ENCODE measurements around the gene NACAD.
"Not testable (repeated sequence)": the region's sequence is repeated elsewhere in the genome, so short reads cannot be mapped to it uniquely, and the experiment has no call there.

NACAD gene

DNA sequence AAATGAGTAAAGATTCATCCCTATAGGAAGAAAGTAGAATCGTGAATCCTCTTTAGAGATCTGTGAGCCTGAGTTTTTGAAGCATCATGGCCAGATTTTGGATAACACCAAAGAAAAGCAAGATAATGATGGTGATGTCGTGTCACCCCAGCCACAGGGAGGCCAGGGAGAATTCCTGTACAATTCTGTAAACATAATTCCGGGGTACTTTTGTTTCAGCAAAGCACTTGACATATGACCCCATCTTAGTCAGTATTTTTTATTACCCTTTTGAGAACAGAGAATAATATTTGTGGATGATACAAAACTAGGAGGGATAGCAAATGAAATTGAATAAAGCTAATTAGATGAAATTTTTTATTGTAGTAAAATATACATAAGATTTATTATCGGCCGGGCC, 33.8 kb downstream of the NACAD start:
- DNase-seq (ENCODE audit: low read depth): no peak

DNA sequence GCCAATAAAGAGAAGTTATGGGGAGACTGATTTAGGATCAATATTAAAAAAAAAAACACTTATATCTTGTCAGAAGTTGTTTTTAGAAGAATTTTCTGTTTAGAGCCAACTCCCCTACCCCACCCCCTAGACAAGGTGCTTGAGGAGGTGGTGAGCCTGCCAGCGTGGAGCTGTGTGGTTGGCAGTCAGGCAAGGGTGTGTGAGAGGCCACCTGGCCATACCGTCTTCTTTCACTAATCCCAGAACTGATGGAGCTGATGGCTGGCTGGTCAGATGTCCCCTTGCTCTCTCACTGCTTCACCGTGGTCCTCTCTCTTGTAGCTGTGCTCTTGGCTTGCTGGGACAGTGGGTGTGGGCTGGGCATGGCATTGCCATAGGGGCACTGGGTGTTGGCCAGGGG, 34.3 kb downstream of the NACAD start:
- no peak for DNase-seq (ENCODE audit: low read depth)

DNA sequence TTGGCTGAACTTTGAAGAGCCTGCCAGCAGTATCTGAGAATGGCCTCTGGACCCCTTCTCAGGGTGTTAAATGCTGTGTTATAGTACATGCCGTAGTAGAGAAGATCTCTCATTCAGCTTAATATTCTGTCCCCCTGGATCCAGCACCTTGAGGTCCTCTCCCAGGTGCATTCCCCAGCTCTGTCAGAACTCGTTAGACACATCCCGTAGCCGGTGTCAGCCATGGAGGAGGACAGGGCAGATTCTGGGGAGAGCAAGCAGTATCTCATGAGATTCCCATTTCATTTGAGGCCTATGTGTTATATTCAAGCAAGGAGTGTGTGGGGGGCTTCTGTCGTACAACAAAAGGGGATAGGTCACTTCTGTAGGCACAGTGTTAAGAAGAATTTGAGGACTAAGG, 34.8 kb downstream of the NACAD start:
- no peak for DNase-seq (ENCODE audit: low read depth)

DNA sequence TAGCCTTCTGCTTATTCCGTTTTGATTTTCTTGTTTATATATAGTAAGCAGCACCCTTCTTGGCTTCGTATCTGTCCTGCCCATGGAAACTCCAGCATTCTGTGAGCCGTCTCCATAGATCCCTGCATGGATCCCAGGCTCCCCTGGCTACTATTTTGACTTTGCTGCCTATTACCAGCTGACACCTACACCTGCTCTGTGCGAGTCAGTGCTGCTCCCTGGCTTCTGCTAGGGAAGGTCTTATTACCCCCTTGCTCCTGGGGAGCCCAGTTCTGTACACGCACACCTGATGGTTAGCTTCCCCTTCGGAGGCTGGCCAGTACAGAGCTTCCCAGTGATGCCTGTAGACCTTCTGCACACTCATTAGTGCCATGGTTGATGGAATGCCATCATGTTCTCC, 35.4 kb downstream of the NACAD start:
- DNase-seq (ENCODE audit: low read depth): no peak

DNA sequence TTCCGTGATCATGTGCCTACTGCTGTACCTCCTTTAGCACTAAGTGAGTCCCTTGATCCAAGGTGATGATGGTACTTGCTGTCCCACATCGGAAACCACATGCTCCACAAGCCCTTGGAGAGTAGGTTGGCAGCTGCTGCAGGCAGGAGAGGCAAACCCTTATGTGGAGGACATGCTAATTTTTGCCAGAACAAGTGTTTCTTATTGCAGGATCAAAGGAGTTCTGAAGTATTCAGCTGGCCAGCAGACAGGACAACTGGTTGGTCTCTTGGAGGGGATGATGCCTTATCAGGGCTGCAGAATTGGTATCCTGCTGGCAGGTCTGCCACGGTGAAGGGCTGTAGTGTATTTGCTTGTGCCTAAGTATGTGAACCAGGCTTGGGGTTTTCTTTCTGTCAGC, 36.8 kb downstream of the NACAD start:
- DNase-seq (ENCODE audit: low read depth): no peak

- no peak for DNase-seq (ENCODE audit: low read depth)
Observed at GRCh38 chr7:45050198-45050597, 38.6 kb downstream of the NACAD start.

- DNase-seq (ENCODE audit: low read depth): no peak
Observed at GRCh38 chr7:45048748-45049147, 40.0 kb downstream of the NACAD start.

DNA sequence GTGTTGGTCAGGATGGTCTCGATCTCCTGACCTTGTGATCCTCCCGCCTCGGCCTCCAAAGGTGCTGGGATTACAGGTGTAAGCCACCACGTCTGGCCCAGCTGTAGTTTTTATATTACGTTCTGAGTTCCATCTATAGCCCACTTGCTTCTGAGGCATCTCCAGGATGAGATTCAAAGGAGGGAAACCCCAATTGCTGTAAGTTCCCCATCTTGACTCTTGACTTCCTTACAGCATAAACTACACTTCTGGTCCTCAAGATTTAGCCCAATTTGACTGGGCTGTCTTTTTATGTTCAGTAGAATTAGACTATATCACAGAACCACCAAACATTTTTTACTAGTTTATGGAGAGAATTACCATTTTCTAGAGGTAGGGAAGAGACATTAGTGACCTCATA, 44.4 kb downstream of the NACAD start:
- DNase-seq (ENCODE audit: low read depth): no peak

- no peak for DNase-seq (ENCODE audit: low read depth)
Observed at GRCh38 chr7:45039106-45039505, 49.7 kb downstream of the NACAD start.

GRCh38 chr7:45037876-45038275, 50.9 kb downstream of the NACAD start:
- DNase-seq (ENCODE audit: low read depth): no peak

DNA sequence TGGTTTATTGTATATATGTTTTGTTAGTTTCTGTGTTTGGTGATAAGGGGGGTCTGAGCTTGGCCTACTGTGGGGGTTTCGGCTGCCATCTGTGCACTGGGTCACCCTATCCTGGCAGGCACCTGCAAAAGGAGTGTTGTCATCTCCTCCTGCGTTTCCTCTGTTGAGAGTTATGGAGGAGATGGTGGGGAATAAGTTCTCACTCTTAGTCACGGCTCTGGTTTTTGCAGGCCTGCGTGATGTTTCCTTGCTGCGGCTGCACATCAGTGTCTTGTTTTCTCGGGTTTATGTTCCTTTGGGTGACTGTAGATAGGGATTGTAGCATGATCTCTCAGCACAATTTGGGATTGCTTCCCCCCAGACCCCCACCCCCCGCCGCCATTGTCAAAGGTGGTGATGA, 52.0 kb downstream of the NACAD start:
- DNase-seq (ENCODE audit: low read depth): no peak

GRCh38 chr7:45036317-45036716, 52.5 kb downstream of the NACAD start:
- DNase-seq (ENCODE audit: low read depth): no peak

DNA sequence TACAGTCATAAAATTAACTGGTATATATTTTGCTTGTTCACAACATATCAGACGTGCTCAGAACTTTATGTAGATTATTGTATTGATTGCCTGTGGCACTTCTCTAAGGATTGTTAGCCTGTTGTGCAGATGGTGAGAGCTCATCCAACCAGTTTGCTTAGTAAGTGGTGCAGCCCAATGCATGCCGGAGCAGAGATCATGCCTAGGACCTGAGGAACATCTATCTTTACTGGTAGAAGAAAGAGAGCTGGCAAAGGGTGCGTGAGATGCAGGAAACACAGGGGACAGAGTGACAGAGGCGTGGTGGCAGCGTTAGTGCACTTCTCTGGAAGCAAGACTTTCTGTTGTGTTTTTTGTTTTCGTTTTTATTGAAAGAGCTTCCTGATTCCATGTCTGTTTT, 52.9 kb downstream of the NACAD start:
- no peak for DNase-seq (ENCODE audit: low read depth)

DNA sequence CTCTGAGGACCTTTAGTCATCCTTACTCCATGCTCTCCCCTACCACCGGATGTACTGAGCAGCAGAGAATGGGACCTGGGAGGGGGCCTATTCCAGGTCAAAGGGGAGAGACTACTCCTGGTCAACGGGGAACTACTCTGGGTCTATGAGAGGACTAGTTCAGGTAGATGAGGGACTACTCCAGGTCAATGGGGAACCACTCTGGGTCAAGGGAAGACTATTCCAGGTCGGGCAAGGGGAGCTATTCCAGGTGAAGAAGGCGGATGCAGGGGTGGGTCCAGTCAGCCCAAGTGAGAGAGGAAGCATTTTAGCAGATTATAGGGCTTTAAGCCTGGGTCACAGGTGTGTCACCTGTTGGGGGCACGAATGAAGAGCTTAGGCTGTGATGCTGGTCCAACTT, 53.4 kb downstream of the NACAD start:
- DNase-seq (ENCODE audit: low read depth): no peak

DNA sequence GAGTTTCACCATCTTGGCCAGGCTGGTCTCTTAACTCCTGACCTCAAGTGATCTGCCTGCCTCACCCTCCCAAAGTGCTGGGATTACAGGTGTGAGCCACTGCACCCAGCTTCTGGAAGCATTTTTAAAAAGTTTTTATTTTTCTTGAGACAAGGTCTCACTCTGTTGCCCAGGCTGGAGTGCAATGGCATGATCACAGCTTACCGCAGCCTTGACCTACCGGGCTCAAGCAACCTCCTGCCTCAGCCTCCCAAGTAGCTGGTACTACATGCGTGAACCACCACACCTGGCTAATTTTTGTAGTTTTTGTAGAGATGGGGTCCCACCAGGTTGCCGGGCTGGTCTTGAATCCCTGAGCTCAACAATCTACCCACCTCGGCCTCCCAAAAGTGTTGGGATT, 54.1 kb downstream of the NACAD start:
- not testable (repeated sequence) for DNase-seq (ENCODE audit: low read depth)

DNA sequence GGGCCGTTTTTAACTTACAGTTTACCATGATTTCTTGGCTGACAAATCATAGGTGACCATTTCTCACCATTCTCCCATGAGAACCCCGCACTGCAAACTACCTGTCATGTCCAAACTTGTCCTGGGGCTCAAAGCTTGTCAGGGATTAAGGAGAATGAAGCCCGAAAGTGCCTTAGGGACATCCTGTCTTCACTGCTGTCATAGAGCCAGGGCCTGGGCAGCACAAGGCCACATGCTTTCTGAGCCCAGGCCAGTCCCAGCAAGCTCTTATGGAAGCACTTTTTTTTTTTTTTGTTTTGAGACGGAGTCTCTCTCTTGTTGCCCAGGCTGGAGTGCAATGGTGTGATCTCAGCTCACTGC, 54.9 kb downstream of the NACAD start:
- no peak for DNase-seq (ENCODE audit: low read depth)

DNA sequence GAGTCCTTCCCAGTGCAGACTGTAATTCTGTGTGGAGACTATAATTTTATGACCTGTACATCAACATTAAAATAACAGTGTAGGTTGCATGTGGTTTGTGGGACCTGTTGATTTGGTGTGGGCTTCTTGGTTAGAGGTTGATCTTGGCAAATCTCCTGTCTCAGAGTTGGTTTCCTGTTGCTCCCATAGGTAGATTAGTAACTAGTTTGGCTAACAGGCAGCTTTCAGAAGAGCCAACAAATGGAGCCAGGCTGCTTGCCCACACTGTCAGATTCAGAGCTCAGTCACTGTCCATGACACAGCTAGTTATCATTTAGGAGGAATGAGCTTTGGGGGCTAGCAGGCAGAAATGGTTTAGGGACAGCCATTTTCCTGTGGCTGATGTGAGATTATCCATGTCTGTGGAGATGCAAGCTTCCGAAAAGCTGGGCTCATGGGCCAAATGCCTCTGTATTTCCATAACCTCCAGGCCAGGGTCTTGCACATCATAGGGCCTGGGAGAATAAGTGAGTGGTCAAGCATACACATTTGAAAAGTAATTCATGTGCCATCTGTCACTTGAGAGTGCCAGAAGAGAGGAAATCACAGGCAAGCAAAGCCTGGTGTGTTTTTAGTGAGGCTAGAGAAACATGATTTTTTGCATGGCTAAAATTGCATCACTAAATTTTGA, 55.4 kb downstream of the NACAD start:
- peak; percentile 49 for DNase-seq (ENCODE audit: low read depth)

DNA sequence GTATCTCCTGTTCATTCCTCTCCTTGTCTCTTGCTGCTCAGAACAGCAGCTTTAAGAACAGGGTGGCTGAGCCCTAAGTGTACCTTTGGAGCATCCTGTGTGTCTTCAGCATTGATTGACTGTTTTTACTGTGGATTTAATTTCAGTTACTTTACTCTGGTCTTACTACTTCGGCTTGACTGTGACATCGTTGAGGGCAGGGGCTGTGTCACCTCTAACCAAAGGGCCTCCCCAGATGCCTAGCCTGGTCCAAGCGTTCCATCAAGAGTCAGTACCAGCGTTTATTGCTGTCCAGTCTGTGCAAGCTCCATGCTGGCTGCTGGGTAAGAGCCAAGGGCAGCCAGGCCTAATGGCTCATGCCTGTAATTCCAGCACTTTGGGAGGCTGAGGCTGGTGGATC, 56.3 kb downstream of the NACAD start:
- no peak for DNase-seq (ENCODE audit: low read depth)

GRCh38 chr7:45031829-45032228, 56.9 kb downstream of the NACAD start:
- DNase-seq (ENCODE audit: low read depth): no peak
